ENCODE data around the gene ARHGAP6.

ARHGAP6 gene

DNA sequence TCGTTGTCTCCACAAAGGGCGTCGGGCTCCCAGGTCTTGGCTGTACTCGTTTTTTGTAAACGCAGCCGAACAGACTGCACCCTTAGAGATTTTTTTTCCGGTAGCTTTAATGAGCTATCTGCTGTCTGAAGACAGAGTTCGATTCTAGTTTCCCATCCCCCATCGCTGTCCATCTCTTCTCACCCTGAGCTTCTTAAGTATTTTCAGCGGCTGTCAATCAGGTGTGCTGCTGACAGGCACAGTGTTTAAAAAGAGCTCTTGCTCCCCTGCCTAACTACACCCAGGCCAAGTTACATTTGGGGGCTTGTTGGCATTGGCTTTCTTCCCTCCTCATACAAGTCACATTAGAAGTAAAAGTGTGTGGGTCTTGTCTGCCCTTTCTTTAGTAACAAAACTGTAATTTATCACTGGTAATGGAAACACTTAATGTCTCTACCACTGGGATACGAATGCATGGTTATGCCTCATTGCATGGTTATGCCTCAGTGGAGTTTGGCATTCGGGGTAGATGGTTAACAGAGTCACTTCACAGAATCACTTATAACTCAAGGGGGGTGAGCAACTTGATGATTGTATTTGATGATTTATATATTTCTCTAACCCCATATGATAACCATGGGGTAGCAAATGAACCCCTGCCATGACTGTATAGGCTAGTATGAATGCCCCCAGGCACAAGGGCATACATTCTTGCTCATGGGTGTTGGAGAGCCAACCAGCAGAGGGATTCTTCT is 1.4 kb upstream of the ARHGAP6 start:
- Histone ChIP-seq H3K4me1 (ENCODE audit: insufficient read depth, low read length) (no peaks in the 10 kb centered on the region), H3K9me3 (ENCODE audit: control insufficient read depth, insufficient read depth, low read length) (no peaks in the 10 kb centered on the region), H3K9ac (ENCODE audit: low read depth, low read length) (no peak overlapping the region), H3K36me3 (ENCODE audit: insufficient read depth, low read length) (no peaks in the 10 kb centered on the region)

DNA sequence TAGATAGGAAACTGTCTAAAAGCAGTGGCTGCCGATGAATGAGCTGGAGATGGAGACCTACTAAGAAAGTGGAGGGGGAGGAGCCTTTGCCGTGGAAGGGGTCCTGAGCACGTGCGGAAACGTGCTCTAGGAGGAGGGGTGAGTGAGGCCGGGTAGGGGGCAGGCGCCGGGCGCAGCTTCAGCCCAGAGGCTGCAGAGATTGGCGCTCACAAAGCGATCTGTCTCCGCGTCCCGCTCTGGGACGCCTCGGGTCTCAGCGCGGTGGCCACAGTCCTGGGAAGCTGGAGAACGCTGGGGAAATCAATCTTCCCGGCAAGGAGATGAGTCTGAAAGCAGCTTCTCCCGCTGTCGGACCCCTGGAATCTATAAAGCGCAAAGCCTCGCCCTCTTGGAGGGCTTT is 444 bp upstream of the ARHGAP6 start:
- no peaks in the 10 kb centered on the region for H3K4me1 ChIP-seq (ENCODE audit: insufficient read depth, low read length)
- H3K9ac ChIP-seq (ENCODE audit: low read depth, low read length) = peak overlapping the region; percentile 71; the same call in 1 of the 2 replicates
- H3K36me3 ChIP-seq (ENCODE audit: insufficient read depth, low read length) = no peaks in the 10 kb centered on the region
- H3K9me3 ChIP-seq (ENCODE audit: control insufficient read depth, insufficient read depth, low read length) = no peaks in the 10 kb centered on the region

- Histone ChIP-seq H3K9ac (ENCODE audit: low read depth, low read length) (peak overlapping the region; percentile 71; the same call in 1 of the 2 replicates), H3K36me3 (ENCODE audit: insufficient read depth, low read length) (no peaks in the 10 kb centered on the region), H3K9me3 (ENCODE audit: control insufficient read depth, insufficient read depth, low read length) (no peaks in the 10 kb centered on the region), H3K4me1 (ENCODE audit: insufficient read depth, low read length) (no peaks in the 10 kb centered on the region)
Measured at GRCh38 chrX:11664211-11665167, 1.2 kb downstream of the ARHGAP6 start.

DNA sequence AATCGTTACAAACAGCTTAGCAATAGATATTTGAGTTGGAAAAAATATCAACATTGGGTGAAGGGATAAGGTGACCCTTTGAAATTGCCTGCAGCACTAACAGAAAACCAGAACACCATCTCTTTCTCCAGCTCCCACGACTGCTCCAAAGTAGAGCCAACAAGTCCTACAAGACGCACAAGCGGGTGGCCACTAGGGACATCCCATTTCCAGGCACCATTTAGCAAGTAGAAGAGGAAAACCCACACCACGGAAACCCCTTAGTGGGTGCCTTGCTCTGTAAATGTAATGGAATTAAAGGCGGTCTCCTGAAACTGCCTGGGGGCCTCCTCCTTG is 1.9 kb downstream of the ARHGAP6 start:
- Histone ChIP-seq H3K36me3 (ENCODE audit: insufficient read depth, low read length) (no peaks in the 10 kb centered on the region), H3K9ac (ENCODE audit: low read depth, low read length) (peak overlapping the region; percentile 71; the same call in 1 of the 2 replicates), H3K4me1 (ENCODE audit: insufficient read depth, low read length) (no peaks in the 10 kb centered on the region), H3K9me3 (ENCODE audit: control insufficient read depth, insufficient read depth, low read length) (no peaks in the 10 kb centered on the region)

DNA sequence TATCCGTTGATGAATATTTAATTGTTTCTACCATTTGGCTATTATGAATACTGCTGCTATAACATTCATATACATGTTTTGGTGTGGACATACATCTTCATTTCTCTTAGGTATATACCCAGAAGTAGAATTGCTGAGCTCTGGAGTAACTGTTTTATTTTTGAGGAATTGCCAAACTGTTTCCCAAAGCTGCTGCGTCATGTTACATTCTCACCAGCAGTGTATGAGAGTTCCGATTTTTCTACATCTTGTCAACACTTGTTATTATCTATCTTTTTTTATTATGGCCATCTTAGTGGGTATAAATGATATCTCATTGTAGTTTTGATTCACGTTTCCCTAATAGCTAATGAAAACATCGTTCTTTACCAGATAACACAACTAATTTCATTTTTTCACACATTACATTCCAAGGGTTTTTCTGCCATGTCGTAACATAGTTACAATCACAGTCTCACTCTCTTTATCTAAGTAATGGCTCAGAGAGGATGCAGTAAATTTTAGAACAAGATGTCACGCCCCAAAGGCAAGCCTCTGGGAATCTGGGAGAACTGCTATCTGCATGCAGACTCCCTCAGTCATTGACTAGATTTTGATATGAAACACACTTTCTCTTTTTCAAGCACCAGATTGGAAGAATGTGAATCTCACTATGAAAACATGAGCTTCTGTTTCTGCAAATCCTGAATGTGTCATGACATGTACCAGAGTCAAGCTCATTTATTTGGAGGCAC is 10.3 kb downstream of the ARHGAP6 start:
- Histone ChIP-seq H3K4me1 (ENCODE audit: insufficient read depth, low read length) (no peaks in the 10 kb centered on the region), H3K9me3 (ENCODE audit: control insufficient read depth, insufficient read depth, low read length) (no peaks in the 10 kb centered on the region), H3K36me3 (ENCODE audit: insufficient read depth, low read length) (no peaks in the 10 kb centered on the region), H3K9ac (ENCODE audit: low read depth, low read length) (no peak overlapping the region)

- Histone ChIP-seq H3K9me3 (ENCODE audit: control insufficient read depth, insufficient read depth, low read length) (no peaks in the 10 kb centered on the region), H3K36me3 (ENCODE audit: insufficient read depth, low read length) (no peaks in the 10 kb centered on the region), H3K9ac (ENCODE audit: low read depth, low read length) (no peak overlapping the region), H3K4me1 (ENCODE audit: insufficient read depth, low read length) (no peaks in the 10 kb centered on the region)
Measured at GRCh38 chrX:11648705-11649519, 16.8 kb downstream of the ARHGAP6 start.

DNA sequence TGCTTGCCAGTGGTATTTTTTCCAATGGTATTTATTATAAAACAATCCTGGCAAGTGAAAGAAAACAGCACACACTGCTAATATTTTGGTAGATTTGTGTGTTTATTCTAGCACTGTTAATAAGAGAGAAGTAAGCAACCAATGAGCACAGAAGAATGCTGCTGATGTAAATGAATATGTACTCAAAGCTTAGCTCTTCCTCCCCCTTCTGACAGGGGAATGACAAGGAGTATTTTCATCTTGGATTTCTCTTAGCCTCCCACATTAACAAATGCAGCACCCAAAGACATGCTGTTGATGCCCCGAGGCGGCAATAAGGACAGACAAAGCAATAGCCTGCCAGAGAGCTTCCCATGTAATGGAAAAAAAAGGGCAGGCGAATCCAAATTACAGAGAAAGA is 18.6 kb downstream of the ARHGAP6 start:
- H3K4me1 ChIP-seq (ENCODE audit: insufficient read depth, low read length) = no peaks in the 10 kb centered on the region
- H3K36me3 ChIP-seq (ENCODE audit: insufficient read depth, low read length) = no peaks in the 10 kb centered on the region
- no peak overlapping the region for H3K9ac ChIP-seq (ENCODE audit: low read depth, low read length)
- H3K9me3 ChIP-seq (ENCODE audit: control insufficient read depth, insufficient read depth, low read length) = no peaks in the 10 kb centered on the region

DNA sequence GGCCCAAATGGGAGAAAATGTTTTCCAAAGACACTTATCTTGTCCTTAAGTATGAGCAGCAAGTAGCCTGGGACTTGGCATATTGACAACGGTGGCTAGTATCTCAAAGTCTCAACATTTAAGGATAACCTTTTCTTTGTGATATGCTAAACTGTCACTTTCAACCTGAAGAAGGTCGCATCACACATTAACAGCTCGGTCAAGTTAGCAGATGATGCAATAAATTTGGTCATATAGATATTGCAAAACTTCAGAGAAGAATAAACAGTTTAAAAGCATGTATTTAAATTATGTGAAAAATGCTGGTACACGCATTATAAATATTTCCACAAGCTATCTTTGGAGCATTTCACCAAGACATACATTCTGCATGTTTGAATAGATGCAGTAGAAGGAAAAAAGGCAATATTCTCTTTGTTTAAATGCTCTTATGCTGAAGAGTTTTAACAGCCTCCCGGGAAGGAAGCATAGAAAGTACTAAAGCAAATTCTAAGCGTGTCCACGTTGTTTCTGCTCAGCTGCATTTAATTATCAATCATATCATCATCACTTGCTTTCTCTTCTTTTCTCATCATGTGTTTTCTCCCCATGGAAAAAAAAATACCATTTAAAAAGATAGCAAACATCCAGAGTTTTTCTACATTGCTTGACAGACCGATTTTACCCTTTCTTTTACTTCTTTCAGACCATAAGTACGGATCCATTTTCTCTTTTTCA is 24.2 kb downstream of the ARHGAP6 start:
- H3K36me3 ChIP-seq (ENCODE audit: insufficient read depth, low read length) = no peaks in the 10 kb centered on the region
- no peak overlapping the region for H3K9ac ChIP-seq (ENCODE audit: low read depth, low read length)
- no peaks in the 10 kb centered on the region for H3K4me1 ChIP-seq (ENCODE audit: insufficient read depth, low read length)
- no peaks in the 10 kb centered on the region for H3K9me3 ChIP-seq (ENCODE audit: control insufficient read depth, insufficient read depth, low read length)

GRCh38 chrX:11640089-11640488 is 25.6 kb downstream of the ARHGAP6 start:
- Histone ChIP-seq H3K4me1 (ENCODE audit: insufficient read depth, low read length) (no peaks in the 10 kb centered on the region), H3K9me3 (ENCODE audit: control insufficient read depth, insufficient read depth, low read length) (no peaks in the 10 kb centered on the region), H3K36me3 (ENCODE audit: insufficient read depth, low read length) (no peaks in the 10 kb centered on the region), H3K9ac (ENCODE audit: low read depth, low read length) (no peak overlapping the region)

DNA sequence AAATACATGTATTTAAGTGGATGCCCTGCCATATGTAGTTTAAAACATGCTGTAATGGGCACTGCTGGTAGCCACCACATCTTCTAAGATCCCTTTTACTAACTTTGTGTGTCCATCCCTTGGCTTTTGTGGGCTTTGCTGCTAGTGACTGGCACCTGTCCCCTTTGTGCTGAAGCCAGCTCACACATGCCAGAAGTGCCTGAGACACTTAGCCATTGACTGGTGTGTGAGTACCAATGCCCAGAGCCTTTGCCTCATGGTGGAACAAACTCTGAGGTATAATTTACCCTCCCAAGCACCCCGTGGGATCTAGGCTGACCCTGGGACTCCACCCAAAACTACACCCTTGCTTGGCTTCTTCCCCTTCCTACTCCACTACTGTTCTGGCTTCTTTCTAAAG is 33.0 kb downstream of the ARHGAP6 start:
- Histone ChIP-seq H3K4me1 (ENCODE audit: insufficient read depth, low read length) (no peaks in the 10 kb centered on the region), H3K36me3 (ENCODE audit: insufficient read depth, low read length) (no peaks in the 10 kb centered on the region), H3K9ac (ENCODE audit: low read depth, low read length) (no peak overlapping the region), H3K9me3 (ENCODE audit: control insufficient read depth, insufficient read depth, low read length) (no peaks in the 10 kb centered on the region)

GRCh38 chrX:11629593-11630211 is 36.0 kb downstream of the ARHGAP6 start:
- no peaks in the 10 kb centered on the region for H3K4me1 ChIP-seq (ENCODE audit: insufficient read depth, low read length)
- no peak overlapping the region for H3K9ac ChIP-seq (ENCODE audit: low read depth, low read length)
- H3K9me3 ChIP-seq (ENCODE audit: control insufficient read depth, insufficient read depth, low read length) = no peaks in the 10 kb centered on the region
- H3K36me3 ChIP-seq (ENCODE audit: insufficient read depth, low read length) = no peaks in the 10 kb centered on the region

GRCh38 chrX:11628399-11628798 is 37.3 kb downstream of the ARHGAP6 start:
- Histone ChIP-seq H3K9ac (ENCODE audit: low read depth, low read length) (no peak overlapping the region), H3K36me3 (ENCODE audit: insufficient read depth, low read length) (no peaks in the 10 kb centered on the region), H3K4me1 (ENCODE audit: insufficient read depth, low read length) (no peaks in the 10 kb centered on the region), H3K9me3 (ENCODE audit: control insufficient read depth, insufficient read depth, low read length) (no peaks in the 10 kb centered on the region)

- Histone ChIP-seq H3K36me3 (ENCODE audit: insufficient read depth, low read length) (no peaks in the 10 kb centered on the region), H3K4me1 (ENCODE audit: insufficient read depth, low read length) (no peaks in the 10 kb centered on the region), H3K9me3 (ENCODE audit: control insufficient read depth, insufficient read depth, low read length) (no peaks in the 10 kb centered on the region), H3K9ac (ENCODE audit: low read depth, low read length) (no peak overlapping the region)
Measured at GRCh38 chrX:11626351-11626750, 39.4 kb downstream of the ARHGAP6 start.

Measured in ES-I3 (cell line).